ENCODE data around the gene TRIM58. TPM values are rescaled to one million over a fixed set of nuclear protein-coding genes. Genes with fewer than 3 reads are reported as not detected.

Gene TRIM58
- total RNA-seq, 1 experiment from 2014 or later = 1.7 TPM

GRCh38 chr1:247824023-247824422, 33.0 kb upstream of the TRIM58 start, which contains the start of gene OR14A16:
Gene OR14A16, minus strand, starts transcription at chr1:247824119. Its CDS starts 8,390 bp downstream, at chr1:247815729.
- peaks cover 14% of the 10 kb centered on the region for H3K9me3 ChIP-seq (ENCODE audit: control insufficient read depth, low read depth, low read length)
- WGBS (ENCODE audit: extremely low coverage, insufficient read length, low lambda C conversion rate) = no CpG with 5 or more reads among the region's 6 CpGs
- no peak within 1 kb of the TSS; a peak in 1 of 5 replicates for H3K4me3 Mint-ChIP-seq
- H3K79me2 ChIP-seq (ENCODE audit: insufficient read depth, low read length) = no peaks in the 10 kb centered on the region
- no peak within 1 kb of the TSS for H3K18ac ChIP-seq (ENCODE audit: insufficient read length, low read depth, low read length)
- H3K4me2 ChIP-seq (ENCODE audit: insufficient read depth, insufficient read length, low read length) = peak within 1 kb of the TSS; percentile 33
- H4K91ac ChIP-seq (ENCODE audit: insufficient read length, low read depth, low read length) = no peak within 1 kb of the TSS
- no peak for DNase-seq
- H3K23me2 ChIP-seq (ENCODE audit: insufficient read length, low read depth, low read length, poor library complexity, severe bottlenecking) = no peaks in the 10 kb centered on the region
- peak within 1 kb of the TSS; percentile 44 to 94 (median 80); a peak in 4 of 7 replicates for H3K27ac Mint-ChIP-seq
- H2BK5ac ChIP-seq (ENCODE audit: insufficient read length, low read length) = no peak within 1 kb of the TSS
- no peak within 1 kb of the TSS for H2BK15ac ChIP-seq (ENCODE audit: low read depth, low read length)
- no peak within 1 kb of the TSS for H3K9ac ChIP-seq (ENCODE audit: extremely low read depth, insufficient read length, low read length)
- peaks cover 0 to 2% (median 1%) of the 10 kb centered on the region in 3 experiments; a peak in 2 of 7 replicates for H3K36me3 Mint-ChIP-seq (ENCODE audit: insufficient read depth in 1 of 3, low read depth in 3 of 3)
- no peak within 1 kb of the TSS for H3T11ph ChIP-seq (ENCODE audit: low read length)
- H3K56ac ChIP-seq (ENCODE audit: insufficient read length, low read depth, low read length) = no peak within 1 kb of the TSS
- no peak within 1 kb of the TSS for H3K4ac ChIP-seq (ENCODE audit: low read depth, low read length)
- H2AK5ac ChIP-seq (ENCODE audit: insufficient read length, low read length) = no peak within 1 kb of the TSS
- H3K79me1 ChIP-seq (ENCODE audit: insufficient read depth, low read depth, low read length, poor library complexity, severe bottlenecking) = no peaks in the 10 kb centered on the region
- no peaks in the 10 kb centered on the region for H3K27me3 ChIP-seq (ENCODE audit: insufficient read depth, low read length)
- H3K4me1 Mint-ChIP-seq = peaks cover 14 to 22% of the 10 kb centered on the region in 2 experiments
- peaks cover 27 to 43% of the 10 kb centered on the region in 2 experiments for H3K9me3 Mint-ChIP-seq
- no peak within 1 kb of the TSS for H3K27ac ChIP-seq (ENCODE audit: insufficient read length, low read depth, low read length)
- no peak within 1 kb of the TSS for H2BK120ac ChIP-seq (ENCODE audit: low read depth, low read length, poor library complexity, severe bottlenecking)
- H3K14ac ChIP-seq (ENCODE audit: insufficient read depth, low read length) = no peak within 1 kb of the TSS
- no peaks in the 10 kb centered on the region for H3K27me3 Mint-ChIP-seq (ENCODE audit: low read depth)
- no peak within 1 kb of the TSS for H3K23ac ChIP-seq (ENCODE audit: insufficient read length, low read depth, low read length)
- no peak within 1 kb of the TSS for H4K5ac ChIP-seq (ENCODE audit: insufficient read length, low read depth, low read length)
- H2AFZ ChIP-seq (ENCODE audit: low read length) = no peak within 1 kb of the TSS
- no peak within 1 kb of the TSS for H2BK12ac ChIP-seq (ENCODE audit: insufficient read length, low read depth, low read length)
- H4K20me1 ChIP-seq (ENCODE audit: control insufficient read depth, insufficient read depth, insufficient read length) = no peaks in the 10 kb centered on the region
- no peaks in the 10 kb centered on the region for H3K4me1 ChIP-seq (ENCODE audit: insufficient read depth, low read length)
- no peak within 1 kb of the TSS for H4K8ac ChIP-seq (replicated peaks; ENCODE audit: insufficient read length, low read depth, low read length)
- TF ChIP-seq, protein P1, sequence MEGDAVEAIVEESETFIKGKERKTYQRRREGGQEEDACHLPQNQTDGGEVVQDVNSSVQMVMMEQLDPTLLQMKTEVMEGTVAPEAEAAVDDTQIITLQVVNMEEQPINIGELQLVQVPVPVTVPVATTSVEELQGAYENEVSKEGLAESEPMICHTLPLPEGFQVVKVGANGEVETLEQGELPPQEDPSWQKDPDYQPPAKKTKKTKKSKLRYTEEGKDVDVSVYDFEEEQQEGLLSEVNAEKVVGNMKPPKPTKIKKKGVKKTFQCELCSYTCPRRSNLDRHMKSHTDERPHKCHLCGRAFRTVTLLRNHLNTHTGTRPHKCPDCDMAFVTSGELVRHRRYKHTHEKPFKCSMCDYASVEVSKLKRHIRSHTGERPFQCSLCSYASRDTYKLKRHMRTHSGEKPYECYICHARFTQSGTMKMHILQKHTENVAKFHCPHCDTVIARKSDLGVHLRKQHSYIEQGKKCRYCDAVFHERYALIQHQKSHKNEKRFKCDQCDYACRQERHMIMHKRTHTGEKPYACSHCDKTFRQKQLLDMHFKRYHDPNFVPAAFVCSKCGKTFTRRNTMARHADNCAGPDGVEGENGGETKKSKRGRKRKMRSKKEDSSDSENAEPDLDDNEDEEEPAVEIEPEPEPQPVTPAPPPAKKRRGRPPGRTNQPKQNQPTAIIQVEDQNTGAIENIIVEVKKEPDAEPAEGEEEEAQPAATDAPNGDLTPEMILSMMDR (conservative IDR thresholded peaks at IDR 0.05) = no peak
- no peak within 1 kb of the TSS for H2BK20ac ChIP-seq (ENCODE audit: low read depth, low read length, poor library complexity, severe bottlenecking)

Measured in H9 (cell line).